WTC11 (cell line): Measurements from ENCODE around the gene PISD.

Experiments
- NR1H2 ChIP-seq: sonication (generic); formaldehyde crosslinking; IDR thresholded peaks from 2 replicates; pipeline ENCODE4 v1.9.0; 2021; ENCODE audit warnings: mild to moderate bottlenecking, moderate library complexity, missing genetic modification reagents
- TF ChIP-seq, protein P1 (sequence below): fragments of 200-600 bp; IDR thresholded peaks from 2 replicates; pipeline ENCODE4 v1.8.0; 2022; ENCODE audit warnings: antibody characterized with exemption
- TF ChIP-seq, protein P2 (sequence below): sonication (generic); formaldehyde crosslinking; IDR thresholded peaks from 2 replicates; pipeline ENCODE4 v1.8.0; 2023; ENCODE audit warnings: mild to moderate bottlenecking, missing genetic modification reagents
- TF ChIP-seq, protein P3 (sequence below): sonication (generic); formaldehyde crosslinking; IDR thresholded peaks from 2 replicates; pipeline ENCODE4 v1.8.1; 2022; ENCODE audit warnings: low read depth, missing genetic modification reagents, borderline replicate concordance

DNA sequence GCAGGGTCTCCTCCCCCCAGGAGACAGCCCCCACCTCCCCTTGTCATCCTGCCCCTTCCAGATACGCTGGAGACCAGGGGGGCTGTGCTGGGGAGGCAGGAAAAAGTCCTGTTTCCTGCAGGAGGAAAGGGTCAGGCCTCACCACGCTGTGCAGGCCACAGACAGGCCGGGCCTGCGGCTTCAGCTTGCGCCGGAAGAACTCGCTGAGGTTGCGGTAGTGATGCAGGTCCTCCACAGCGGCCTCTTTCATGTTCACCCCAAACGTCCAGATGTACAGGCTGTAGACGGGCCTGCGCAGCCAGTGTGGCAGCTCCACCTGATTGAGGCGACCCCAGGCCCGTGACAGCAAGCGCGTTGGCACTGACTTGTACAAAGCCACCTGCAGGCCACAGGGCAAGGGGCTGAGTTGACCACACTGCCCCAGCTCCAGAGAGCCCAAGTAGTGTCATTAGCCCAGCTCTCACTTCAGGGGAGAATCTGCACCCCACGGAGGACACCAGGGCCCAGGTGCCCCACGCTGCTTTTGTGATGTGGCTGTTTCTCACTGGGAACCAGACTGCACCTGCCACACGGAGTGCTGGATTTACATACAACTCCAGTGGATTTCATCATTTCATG, 40.4 kb downstream of the PISD start:
- TF ChIP-seq, protein P1, sequence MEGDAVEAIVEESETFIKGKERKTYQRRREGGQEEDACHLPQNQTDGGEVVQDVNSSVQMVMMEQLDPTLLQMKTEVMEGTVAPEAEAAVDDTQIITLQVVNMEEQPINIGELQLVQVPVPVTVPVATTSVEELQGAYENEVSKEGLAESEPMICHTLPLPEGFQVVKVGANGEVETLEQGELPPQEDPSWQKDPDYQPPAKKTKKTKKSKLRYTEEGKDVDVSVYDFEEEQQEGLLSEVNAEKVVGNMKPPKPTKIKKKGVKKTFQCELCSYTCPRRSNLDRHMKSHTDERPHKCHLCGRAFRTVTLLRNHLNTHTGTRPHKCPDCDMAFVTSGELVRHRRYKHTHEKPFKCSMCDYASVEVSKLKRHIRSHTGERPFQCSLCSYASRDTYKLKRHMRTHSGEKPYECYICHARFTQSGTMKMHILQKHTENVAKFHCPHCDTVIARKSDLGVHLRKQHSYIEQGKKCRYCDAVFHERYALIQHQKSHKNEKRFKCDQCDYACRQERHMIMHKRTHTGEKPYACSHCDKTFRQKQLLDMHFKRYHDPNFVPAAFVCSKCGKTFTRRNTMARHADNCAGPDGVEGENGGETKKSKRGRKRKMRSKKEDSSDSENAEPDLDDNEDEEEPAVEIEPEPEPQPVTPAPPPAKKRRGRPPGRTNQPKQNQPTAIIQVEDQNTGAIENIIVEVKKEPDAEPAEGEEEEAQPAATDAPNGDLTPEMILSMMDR, result no peak
- no peak for TF ChIP-seq NR1H2 (CRISPR knock-in tag)
- TF ChIP-seq, protein P2, sequence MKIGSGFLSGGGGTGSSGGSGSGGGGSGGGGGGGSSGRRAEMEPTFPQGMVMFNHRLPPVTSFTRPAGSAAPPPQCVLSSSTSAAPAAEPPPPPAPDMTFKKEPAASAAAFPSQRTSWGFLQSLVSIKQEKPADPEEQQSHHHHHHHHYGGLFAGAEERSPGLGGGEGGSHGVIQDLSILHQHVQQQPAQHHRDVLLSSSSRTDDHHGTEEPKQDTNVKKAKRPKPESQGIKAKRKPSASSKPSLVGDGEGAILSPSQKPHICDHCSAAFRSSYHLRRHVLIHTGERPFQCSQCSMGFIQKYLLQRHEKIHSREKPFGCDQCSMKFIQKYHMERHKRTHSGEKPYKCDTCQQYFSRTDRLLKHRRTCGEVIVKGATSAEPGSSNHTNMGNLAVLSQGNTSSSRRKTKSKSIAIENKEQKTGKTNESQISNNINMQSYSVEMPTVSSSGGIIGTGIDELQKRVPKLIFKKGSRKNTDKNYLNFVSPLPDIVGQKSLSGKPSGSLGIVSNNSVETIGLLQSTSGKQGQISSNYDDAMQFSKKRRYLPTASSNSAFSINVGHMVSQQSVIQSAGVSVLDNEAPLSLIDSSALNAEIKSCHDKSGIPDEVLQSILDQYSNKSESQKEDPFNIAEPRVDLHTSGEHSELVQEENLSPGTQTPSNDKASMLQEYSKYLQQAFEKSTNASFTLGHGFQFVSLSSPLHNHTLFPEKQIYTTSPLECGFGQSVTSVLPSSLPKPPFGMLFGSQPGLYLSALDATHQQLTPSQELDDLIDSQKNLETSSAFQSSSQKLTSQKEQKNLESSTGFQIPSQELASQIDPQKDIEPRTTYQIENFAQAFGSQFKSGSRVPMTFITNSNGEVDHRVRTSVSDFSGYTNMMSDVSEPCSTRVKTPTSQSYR (CRISPR knock-in tag), result no peak
- TF ChIP-seq, protein P3, sequence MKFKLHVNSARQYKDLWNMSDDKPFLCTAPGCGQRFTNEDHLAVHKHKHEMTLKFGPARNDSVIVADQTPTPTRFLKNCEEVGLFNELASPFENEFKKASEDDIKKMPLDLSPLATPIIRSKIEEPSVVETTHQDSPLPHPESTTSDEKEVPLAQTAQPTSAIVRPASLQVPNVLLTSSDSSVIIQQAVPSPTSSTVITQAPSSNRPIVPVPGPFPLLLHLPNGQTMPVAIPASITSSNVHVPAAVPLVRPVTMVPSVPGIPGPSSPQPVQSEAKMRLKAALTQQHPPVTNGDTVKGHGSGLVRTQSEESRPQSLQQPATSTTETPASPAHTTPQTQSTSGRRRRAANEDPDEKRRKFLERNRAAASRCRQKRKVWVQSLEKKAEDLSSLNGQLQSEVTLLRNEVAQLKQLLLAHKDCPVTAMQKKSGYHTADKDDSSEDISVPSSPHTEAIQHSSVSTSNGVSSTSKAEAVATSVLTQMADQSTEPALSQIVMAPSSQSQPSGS, result no peak
